Keratinocyte (primary cell): Measurements from ENCODE around the gene NBEAL2.

Source experiments
- EZH2 ChIP-seq: IDR thresholded peaks from one replicate; pipeline ENCODE4 v1.6.1; 2012; ENCODE audit warnings: inconsistent platforms, mild to moderate bottlenecking, low read length, moderate library complexity
- TF ChIP-seq, protein P1 (sequence below), 3 experiments: IDR thresholded peaks in 1 of 3; conservative IDR thresholded peaks in 1 of 3; optimal IDR thresholded peaks in 1 of 3; 2 replicates in 2 of 3; 3 replicates in 1 of 3; pipeline versions ENCODE3 to v1.5.1; 2011; ENCODE audit warnings: low read length in 3 of 3, mild to moderate bottlenecking in 3 of 3, moderate library complexity in 2 of 3, control low read depth in 1 of 3, inconsistent platforms in 1 of 3; ENCODE audit not compliant: insufficient read depth in 2 of 3; ENCODE audit errors: extremely low read depth in 1 of 3

- TF ChIP-seq, protein P1, sequence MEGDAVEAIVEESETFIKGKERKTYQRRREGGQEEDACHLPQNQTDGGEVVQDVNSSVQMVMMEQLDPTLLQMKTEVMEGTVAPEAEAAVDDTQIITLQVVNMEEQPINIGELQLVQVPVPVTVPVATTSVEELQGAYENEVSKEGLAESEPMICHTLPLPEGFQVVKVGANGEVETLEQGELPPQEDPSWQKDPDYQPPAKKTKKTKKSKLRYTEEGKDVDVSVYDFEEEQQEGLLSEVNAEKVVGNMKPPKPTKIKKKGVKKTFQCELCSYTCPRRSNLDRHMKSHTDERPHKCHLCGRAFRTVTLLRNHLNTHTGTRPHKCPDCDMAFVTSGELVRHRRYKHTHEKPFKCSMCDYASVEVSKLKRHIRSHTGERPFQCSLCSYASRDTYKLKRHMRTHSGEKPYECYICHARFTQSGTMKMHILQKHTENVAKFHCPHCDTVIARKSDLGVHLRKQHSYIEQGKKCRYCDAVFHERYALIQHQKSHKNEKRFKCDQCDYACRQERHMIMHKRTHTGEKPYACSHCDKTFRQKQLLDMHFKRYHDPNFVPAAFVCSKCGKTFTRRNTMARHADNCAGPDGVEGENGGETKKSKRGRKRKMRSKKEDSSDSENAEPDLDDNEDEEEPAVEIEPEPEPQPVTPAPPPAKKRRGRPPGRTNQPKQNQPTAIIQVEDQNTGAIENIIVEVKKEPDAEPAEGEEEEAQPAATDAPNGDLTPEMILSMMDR (optimal IDR thresholded peaks at IDR 0.05 in 1 of 3, IDR thresholded peaks at IDR 0.05 in 1 of 3, conservative IDR thresholded peaks at IDR 0.05 in 1 of 3; ENCODE audit: extremely low read depth in 1 of 3, insufficient read depth in 2 of 3, low read length in 3 of 3), result no peak
- no peak for TF ChIP-seq EZH2
These were observed 14.3 kb upstream of the NBEAL2 start for GRCh38 chr3:46965151-46965550.
